Keratinocyte (primary cell): ENCODE measurements around the gene SVOP.

Experiments used
- CTCF ChIP-seq, 3 experiments: IDR thresholded peaks in 1 of 3; conservative IDR thresholded peaks in 1 of 3; optimal IDR thresholded peaks in 1 of 3; 2 replicates in 2 of 3; 3 replicates in 1 of 3; pipeline versions ENCODE3 to v1.5.1; 2011; ENCODE audit warnings: low read length in 3 of 3, mild to moderate bottlenecking in 3 of 3, moderate library complexity in 2 of 3, control low read depth in 1 of 3, inconsistent platforms in 1 of 3; ENCODE audit not compliant: insufficient read depth in 2 of 3; ENCODE audit errors: extremely low read depth in 1 of 3
- EZH2 ChIP-seq: IDR thresholded peaks from one replicate; pipeline ENCODE4 v1.6.1; 2012; ENCODE audit warnings: inconsistent platforms, mild to moderate bottlenecking, low read length, moderate library complexity

- no peak for TF ChIP-seq EZH2
- no peak for TF ChIP-seq CTCF (optimal IDR thresholded peaks at IDR 0.05 in 1 of 3, IDR thresholded peaks at IDR 0.05 in 1 of 3, conservative IDR thresholded peaks at IDR 0.05 in 1 of 3; ENCODE audit: extremely low read depth in 1 of 3, insufficient read depth in 2 of 3, low read length in 3 of 3)
Observed at GRCh38 chr12:109057376-109057775, 36.5 kb upstream of the SVOP start.
